Endodermal cell (in vitro differentiated cells): ENCODE results near the gene PBX2. TPM values are rescaled to one million over a fixed set of nuclear protein-coding genes. Genes with fewer than 3 reads are reported as not detected.

Source experiments
- DNase-seq: peaks from one replicate; pipeline ENCODE4 v3.0.0-alpha.2; 2017
- H3K27ac ChIP-seq: 2 replicates; pipeline ENCODE4 v1.5.1; 2013; ENCODE audit warnings: mild to moderate bottlenecking, low read depth, low read length, moderate library complexity
- H3K27me3 ChIP-seq: 2 replicates; pipeline ENCODE4 v1.6.1; 2013; ENCODE audit warnings: mild to moderate bottlenecking, low read length, moderate library complexity; ENCODE audit not compliant: insufficient read depth, control insufficient read depth, poor library complexity, severe bottlenecking
- H3K36me3 ChIP-seq: 2 replicates; pipeline ENCODE4 v1.7.0; 2013; ENCODE audit warnings: mild to moderate bottlenecking, low read length, moderate library complexity; ENCODE audit not compliant: control insufficient read depth, insufficient read depth
- H3K4me1 ChIP-seq: one replicate; pipeline ENCODE4 v1.7.0; 2013; ENCODE audit warnings: low read length; ENCODE audit not compliant: control insufficient read depth, insufficient read depth
- H3K4me3 ChIP-seq: 2 replicates; pipeline ENCODE4 v1.5.1; 2013; ENCODE audit warnings: mild to moderate bottlenecking, low read length, moderate library complexity
- H3K9ac ChIP-seq: 2 replicates; pipeline ENCODE4 v1.6.1; 2013; ENCODE audit warnings: mild to moderate bottlenecking, low read length, moderate library complexity; ENCODE audit not compliant: poor library complexity, severe bottlenecking; ENCODE audit errors: extremely low read depth
- H3K9me3 ChIP-seq: 2 replicates; pipeline ENCODE4 v1.6.1; 2013; ENCODE audit warnings: mild to moderate bottlenecking, low read length, moderate library complexity; ENCODE audit not compliant: control insufficient read depth
- H3K27ac Mint-ChIP-seq: 2 replicates; pipeline ENCODE4 v1.8.0; 2020; ENCODE audit warnings: mixed read lengths
- H3K27me3 Mint-ChIP-seq: 2 replicates; pipeline ENCODE4 v1.8.0; 2021; ENCODE audit warnings: mild to moderate bottlenecking, mixed read lengths; ENCODE audit not compliant: insufficient read depth
- H3K36me3 Mint-ChIP-seq: 2 replicates; pipeline ENCODE4 v1.8.0; 2020; ENCODE audit warnings: low read depth, mixed read lengths
- H3K4me1 Mint-ChIP-seq: 2 replicates; pipeline ENCODE4 v1.8.0; 2020; ENCODE audit warnings: mixed read lengths
- H3K4me3 Mint-ChIP-seq: 2 replicates; pipeline ENCODE4 v1.8.0; 2020; ENCODE audit warnings: mild to moderate bottlenecking, moderate library complexity, mixed read lengths
- H3K9me3 Mint-ChIP-seq: 2 replicates; pipeline ENCODE4 v1.8.0; 2020; ENCODE audit warnings: mild to moderate bottlenecking, mixed read lengths
- WGBS, 2 experiments: methylation state at CpG; one replicate each; pipeline versions ENCODE4 v1.1.5 to v1.1.7; 2013; ENCODE audit warnings: missing lambda C conversion rate in 2 of 2, mixed read lengths in 1 of 2; ENCODE audit not compliant: insufficient coverage in 1 of 2, insufficient read length in 1 of 2; 5-methylcytosine and 5-hydroxymethylcytosine counted together
- microRNA-seq: library from miRNA; unstranded; fragments of <30 nt; microRNA quantifications from one replicate; pipeline ENCODE4 v1.2.0, GENCODE V29; 2020; ENCODE audit warnings: borderline microRNAs expressed
- total RNA-seq, 2 donors: library from RNA; stranded (reverse); fragmentation: NEBNext Ultra II Directional in 1 of 2; extraction: Animal tissue kit (Norgen Biotek cat#: 25700) in 1 of 2; gene quantifications; 2 replicates in 1 of 2; 3 replicates in 1 of 2; pipeline ENCODE4 v1.2.1, GENCODE V29; 2021
- TF ChIP-seq, protein P1 (sequence below): fragments of 200-600 bp; sonication (generic); conservative IDR thresholded peaks from 2 replicates; pipeline ENCODE4 v1.5.0; 2021; ENCODE audit warnings: antibody characterized with exemption, mild to moderate bottlenecking

Gene PBX2
- total RNA-seq, 2 donors from 2014 or later = 246 to 263 TPM

- no peaks in the 10 kb centered on the region for H3K9me3 ChIP-seq
- no peaks in the 10 kb centered on the region for H3K36me3 Mint-ChIP-seq
- no peak for DNase-seq
- no peak overlapping the region for H3K27ac Mint-ChIP-seq
- H3K27me3 ChIP-seq = no peaks in the 10 kb centered on the region
- 95 to 96% methylated on average over 4 to 5 of the region's 5 CpGs for WGBS, 2 experiments
- H3K27ac ChIP-seq = no peak overlapping the region
- H3K9ac ChIP-seq = no peak overlapping the region
- no peak overlapping the region for H3K4me3 ChIP-seq
- H3K4me3 Mint-ChIP-seq = no peak overlapping the region
- TF ChIP-seq, protein P1, sequence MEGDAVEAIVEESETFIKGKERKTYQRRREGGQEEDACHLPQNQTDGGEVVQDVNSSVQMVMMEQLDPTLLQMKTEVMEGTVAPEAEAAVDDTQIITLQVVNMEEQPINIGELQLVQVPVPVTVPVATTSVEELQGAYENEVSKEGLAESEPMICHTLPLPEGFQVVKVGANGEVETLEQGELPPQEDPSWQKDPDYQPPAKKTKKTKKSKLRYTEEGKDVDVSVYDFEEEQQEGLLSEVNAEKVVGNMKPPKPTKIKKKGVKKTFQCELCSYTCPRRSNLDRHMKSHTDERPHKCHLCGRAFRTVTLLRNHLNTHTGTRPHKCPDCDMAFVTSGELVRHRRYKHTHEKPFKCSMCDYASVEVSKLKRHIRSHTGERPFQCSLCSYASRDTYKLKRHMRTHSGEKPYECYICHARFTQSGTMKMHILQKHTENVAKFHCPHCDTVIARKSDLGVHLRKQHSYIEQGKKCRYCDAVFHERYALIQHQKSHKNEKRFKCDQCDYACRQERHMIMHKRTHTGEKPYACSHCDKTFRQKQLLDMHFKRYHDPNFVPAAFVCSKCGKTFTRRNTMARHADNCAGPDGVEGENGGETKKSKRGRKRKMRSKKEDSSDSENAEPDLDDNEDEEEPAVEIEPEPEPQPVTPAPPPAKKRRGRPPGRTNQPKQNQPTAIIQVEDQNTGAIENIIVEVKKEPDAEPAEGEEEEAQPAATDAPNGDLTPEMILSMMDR = no peak
- H3K9me3 Mint-ChIP-seq = no peaks in the 10 kb centered on the region
- H3K27me3 Mint-ChIP-seq = peaks cover 12% of the 10 kb centered on the region
- no peaks in the 10 kb centered on the region for H3K36me3 ChIP-seq
- peaks cover 7% of the 10 kb centered on the region for H3K4me1 ChIP-seq
- peaks cover 19% of the 10 kb centered on the region for H3K4me1 Mint-ChIP-seq
Measured at GRCh38 chr6:32139590-32139989, 50.4 kb downstream of the PBX2 start.

DNA sequence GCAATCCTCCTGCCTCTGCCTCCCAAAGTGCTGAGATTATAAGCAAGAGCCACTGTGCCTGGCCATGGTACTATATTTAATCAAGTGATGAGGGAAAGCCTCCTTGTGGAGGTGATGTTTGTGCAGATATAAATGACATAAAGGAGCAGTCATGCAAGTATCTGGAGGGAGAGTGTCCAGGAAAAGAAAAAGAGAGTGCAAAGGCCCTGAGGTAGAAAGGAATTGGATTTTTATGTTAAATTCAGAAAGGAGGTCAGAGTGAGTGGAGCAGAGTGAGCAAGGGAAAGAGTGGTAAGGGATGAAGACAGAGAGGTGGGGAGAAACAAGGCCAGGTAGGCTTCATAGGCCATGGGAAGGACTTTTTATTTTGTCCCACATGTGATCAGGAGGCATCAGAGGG is 52.5 kb downstream of the PBX2 start:
- no peak for DNase-seq
- H3K4me3 Mint-ChIP-seq = no peak overlapping the region
- peaks cover 18% of the 10 kb centered on the region for H3K27me3 Mint-ChIP-seq
- Histone ChIP-seq H3K9ac (no peak overlapping the region), H3K4me3 (no peak overlapping the region), H3K27ac (no peak overlapping the region), H3K27me3 (no peaks in the 10 kb centered on the region), H3K9me3 (no peaks in the 10 kb centered on the region), H3K4me1 (peaks cover 7% of the 10 kb centered on the region), H3K36me3 (no peaks in the 10 kb centered on the region)
- H3K36me3 Mint-ChIP-seq = no peaks in the 10 kb centered on the region
- H3K9me3 Mint-ChIP-seq = no peaks in the 10 kb centered on the region
- TF ChIP-seq, protein P1 = no peak
- no peak overlapping the region for H3K27ac Mint-ChIP-seq
- peaks cover 15% of the 10 kb centered on the region for H3K4me1 Mint-ChIP-seq

Small RNA genes lying within 50 kb of the gene (microRNA-seq; reads per million reads assigned to microRNA genes)
- 2.4 reads per million, percentile 14 among the genes with 10 or more reads in this experiment for gene MIR6721
- not detected for gene MIR6833

Other genes with a start within 250 kb of the PBX2 start
- gene CFB, start 244.1 kb downstream of the PBX2 start, total RNA-seq = under 1 TPM; 0.51 to 0.66 TPM
- gene NELFE, start 231.2 kb downstream of the PBX2 start, total RNA-seq = 100 to 1,000 TPM in 1 of 2 donors, 10 to 100 TPM in 1; 90.3 to 132 TPM
- gene SKIC2, start 231.0 kb downstream of the PBX2 start, total RNA-seq = 100 to 1,000 TPM in 1 of 2 donors, 10 to 100 TPM in 1; 95.8 to 103 TPM
- 10 to 100 TPM; 19.2 to 22.3 TPM for gene DXO, start 218.1 kb downstream of the PBX2 start, total RNA-seq
- 1 to 10 TPM; 4.5 to 6.2 TPM for gene C4A, start 208.1 kb downstream of the PBX2 start, total RNA-seq
- 1 to 10 TPM; 3.7 to 5.5 TPM for gene C4B, start 175.4 kb downstream of the PBX2 start, total RNA-seq
- gene CYP21A2, start 151.8 kb downstream of the PBX2 start, total RNA-seq = under 1 TPM in 1 of 2 donors, not detected in 1; 0.35 TPM
- 1 to 10 TPM; 4.0 to 9.3 TPM for gene TNXB, start 80.9 kb downstream of the PBX2 start, total RNA-seq
- gene ATF6B, start 62.0 kb downstream of the PBX2 start, total RNA-seq = 10 to 100 TPM; 54.5 to 60.3 TPM
- 1 to 10 TPM; 9.2 to 9.6 TPM for gene FKBPL, start 59.9 kb downstream of the PBX2 start, total RNA-seq
- gene PRRT1, start 38.3 kb downstream of the PBX2 start, total RNA-seq = 1 to 10 TPM; 2.0 to 3.0 TPM
- 10 to 100 TPM; 51.1 to 65.3 TPM for gene PPT2, start 36.1 kb downstream of the PBX2 start, total RNA-seq
- gene EGFL8, start 25.6 kb downstream of the PBX2 start, total RNA-seq = 10 to 100 TPM; 27.9 to 39.6 TPM
- gene AGPAT1, start 14.1 kb downstream of the PBX2 start, total RNA-seq = 100 to 1,000 TPM; 124 to 147 TPM
- gene RNF5, start 11.8 kb downstream of the PBX2 start, total RNA-seq = 10 to 100 TPM; 68.0 to 71.3 TPM
- gene AGER, start 5.9 kb downstream of the PBX2 start, total RNA-seq = 10 to 100 TPM; 29.8 to 35.2 TPM
- 10 to 100 TPM; 12.9 to 25.0 TPM for gene GPSM3, start 2.4 kb upstream of the PBX2 start, total RNA-seq
- gene NOTCH4, start 33.9 kb upstream of the PBX2 start, total RNA-seq = 1 to 10 TPM; 2.1 to 2.5 TPM
- gene TSBP1, start 181.7 kb upstream of the PBX2 start, total RNA-seq = not detected
- gene BTNL2, start 217.0 kb upstream of the PBX2 start, total RNA-seq = not detected
- under 1 TPM in 1 of 2 donors, not detected in 1; 0.27 TPM for gene HLA-DRA, start 249.7 kb upstream of the PBX2 start, total RNA-seq